CD4-positive, alpha-beta T cell treated with Interleukin-12 subunit alpha and Interleukin-12 subunit beta, for 1 hour (primary cell): Measurements from ENCODE around the gene ATP2A1.
A peak's percentile ranks its signal among the peaks of the same experiment; 100 is the strongest.
"Not testable (repeated sequence)": the region's sequence is repeated elsewhere in the genome, so short reads cannot be mapped to it uniquely, and the experiment has no call there.

Experiments used
- DNase-seq: peaks from one replicate; pipeline ENCODE4 v3.0.0-alpha.2; 2020

ATP2A1 gene

GRCh38 chr16:28938721-28939120, 60.4 kb downstream of the ATP2A1 start:
- no peak for DNase-seq

- not testable (repeated sequence) for DNase-seq
These were observed 61.5 kb downstream of the ATP2A1 start for GRCh38 chr16:28939825-28940224.

- DNase-seq: no peak
These were observed 65.0 kb downstream of the ATP2A1 start for GRCh38 chr16:28943281-28943680.

- no peak for DNase-seq
These were observed 68.4 kb downstream of the ATP2A1 start for GRCh38 chr16:28946681-28947080.

- DNase-seq: peak; percentile 100
These were observed 72.5 kb downstream of the ATP2A1 start, which contains the start of gene NFATC2IP for GRCh38 chr16:28950648-28951409. Gene NFATC2IP, plus strand, starts transcription at chr16:28950937. Its CDS starts 75 bp downstream, at chr16:28951012.

GRCh38 chr16:28951410-28951943, 73.2 kb downstream of the ATP2A1 start:
- DNase-seq: no peak
